Right lobe of liver (tissue), 6 donors: ENCODE results near the gene SETBP1. TPM values are rescaled to one million over a fixed set of nuclear protein-coding genes. Genes with fewer than 3 reads are reported as not detected.
A peak's percentile ranks its signal among the peaks of the same experiment; 100 is the strongest.

Experiments used
- ATAC-seq, 4 donors: fragments of 200-7000 bp; cut with Tn5 transposase; one replicate each; pipeline ENCODE4 v1.9.1; 2020; ENCODE audit warnings: mild to moderate bottlenecking in 4 of 4, moderate library complexity in 4 of 4
- DNase-seq, 3 donors: peaks; one replicate each; pipeline ENCODE4 v3.0.0-alpha.2; 2020
- H3K27ac ChIP-seq, 3 donors: fragments of 200-600 bp; one replicate each; pipeline ENCODE4 v1.8.0; 2022
- H3K27me3 ChIP-seq, 2 donors: fragments of 200-600 bp; one replicate each; pipeline ENCODE4 v1.8.0; 2022
- H3K36me3 ChIP-seq, 4 donors: fragments of 200-600 bp; sonication (generic) in 1 of 4; one replicate each; pipeline versions ENCODE4 v1.5.1 to v1.8.0; 2017 to 2022; ENCODE audit warnings: control low read depth in 1 of 4
- H3K4me1 ChIP-seq, 4 donors: fragments of 200-600 bp; sonication (generic) in 1 of 4; one replicate each; pipeline versions ENCODE4 v1.5.1 to v1.8.0; 2017 to 2022; ENCODE audit warnings: control low read depth in 1 of 4
- H3K4me3 ChIP-seq, 3 donors: fragments of 200-600 bp; one replicate each; pipeline ENCODE4 v1.8.0; 2022
- H3K9me3 ChIP-seq, 4 donors: fragments of 200-600 bp; sonication (generic) in 1 of 4; one replicate each; pipeline versions ENCODE4 v1.5.1 to v1.8.0; 2017 to 2022; ENCODE audit warnings: control low read depth in 1 of 4
- CTCF ChIP-seq, 4 donors: fragments of 200-600 bp in 3 of 4; fragments of 450-650 bp in 1 of 4; IDR thresholded peaks; one replicate each; pipeline versions ENCODE4 v1.5.1 to v1.8.0; 2016 to 2022; ENCODE audit warnings: antibody characterized with exemption in 4 of 4, mild to moderate bottlenecking in 2 of 4
- POLR2A ChIP-seq: fragments of 450-650 bp; IDR thresholded peaks from one replicate; pipeline ENCODE4 v1.6.1; 2017; ENCODE audit warnings: antibody characterized with exemption, mild to moderate bottlenecking
- WGBS: methylation state at CpG from one replicate; pipeline ENCODE4 v1.1.6; 2018; ENCODE audit warnings: low coverage, low lambda C conversion rate; ENCODE audit not compliant: insufficient coverage; ENCODE audit errors: missing lambda C conversion rate; 5-methylcytosine and 5-hydroxymethylcytosine counted together
- intact Hi-C, 2 donors: fragments of 100-400 bp; cut with DNase I; formaldehyde crosslinking; loops; one replicate each; pipeline versions ENCODE4 v1.11.2 to v1.14.1; 2022
- total RNA-seq, 6 experiments: library from RNA; depleted of rRNA in 2 of 6; stranded (reverse); fragments of >200 nt in 2 of 6; fragmentation: NEBNext Ultra II Directional in 3 of 6; extraction: Animal tissue kit (Norgen Biotek cat#: 25700) in 3 of 6; gene quantifications; one replicate each; pipeline versions ENCODE4 v1.1.0 to v1.2.4, GENCODE V29; 2016 to 2023
- donor health status: DM: no; HTN: yes; CAD: no.
- donor health status: DM: no; HTN: no; CAD: no.
- donor health status: DM: no; HTN: no; CAD: no.
- donor health status: DM: no; HTN: yes; CAD: no.
- donor health status: DM: no; HTN: yes; CAD: no.

The SETBP1 gene
- total RNA-seq, 6 experiments from 2014 or later, result 14.3 to 29.1 (median 16.6) TPM

GRCh38 chr18:44938720-44939665, 258.3 kb downstream of the SETBP1 start:
- Histone ChIP-seq H3K9me3 (no peaks in the 10 kb centered on the region), H3K4me3 (no peak overlapping the region), H3K27me3 (no peaks in the 10 kb centered on the region), H3K4me1 (peaks cover 0 to 26% (median 5%) of the 10 kb centered on the region in 4 donors), H3K36me3 (no peaks in the 10 kb centered on the region), H3K27ac (no peak overlapping the region)
- no peak for DNase-seq
- intact Hi-C loops, result no loop called here
- TF ChIP-seq POLR2A (no peak), CTCF (IDR thresholded peaks at IDR 0.05) (no peak)
- WGBS, result 64% methylated on average over 5 of the region's 5 CpGs
- ATAC-seq, result peak in 2 of 4 donors; percentile 33 to 77

GRCh38 chr18:44941516-44941915, 260.8 kb downstream of the SETBP1 start:
- intact Hi-C loops, result no loop called here
- Histone ChIP-seq H3K4me3 (no peak overlapping the region), H3K4me1 (peaks cover 0 to 30% (median 7%) of the 10 kb centered on the region in 4 donors), H3K27ac (peak overlapping the region in 1 of 3 donors; percentile 5), H3K36me3 (no peaks in the 10 kb centered on the region), H3K27me3 (no peaks in the 10 kb centered on the region), H3K9me3 (no peaks in the 10 kb centered on the region)
- no peak for DNase-seq
- ATAC-seq, result peak in 3 of 4 donors; percentile 30 to 63 (median 62)
- 22% methylated on average over 3 of the region's 3 CpGs for WGBS
- TF ChIP-seq POLR2A (no peak), CTCF (IDR thresholded peaks at IDR 0.05) (no peak)

- DNase-seq, result no peak
- intact Hi-C loops, result no loop called here
- Histone ChIP-seq H3K27ac (peak overlapping the region in 1 of 3 donors; percentile 5), H3K4me3 (no peak overlapping the region), H3K36me3 (no peaks in the 10 kb centered on the region), H3K27me3 (no peaks in the 10 kb centered on the region), H3K9me3 (no peaks in the 10 kb centered on the region), H3K4me1 (peaks cover 0 to 35% (median 7%) of the 10 kb centered on the region in 4 donors)
- peak in 2 of 4 donors; percentile 25 to 33 for ATAC-seq
- 61% methylated on average over 2 of the region's 2 CpGs for WGBS
- TF ChIP-seq CTCF (IDR thresholded peaks at IDR 0.05) (no peak), POLR2A (no peak)
These were observed 261.4 kb downstream of the SETBP1 start for GRCh38 chr18:44942073-44942472.

GRCh38 chr18:44943311-44943881, 262.7 kb downstream of the SETBP1 start:
- no peak overlapping the region for H3K27ac ChIP-seq
- H3K9me3 ChIP-seq, result no peaks in the 10 kb centered on the region
- WGBS, result 5% methylated on average over 2 of the region's 2 CpGs
- H3K4me1 ChIP-seq, result peaks cover 0 to 35% (median 7%) of the 10 kb centered on the region in 4 donors
- no peak for TF ChIP-seq POLR2A
- no peak for TF ChIP-seq CTCF (IDR thresholded peaks at IDR 0.05)
- DNase-seq, result no peak
- H3K4me3 ChIP-seq, result no peak overlapping the region
- H3K27me3 ChIP-seq, result no peaks in the 10 kb centered on the region
- intact Hi-C loops, result no loop called here
- ATAC-seq, result peak; percentile 18 to 53 (median 48)
- no peaks in the 10 kb centered on the region for H3K36me3 ChIP-seq
